ENCODE data around the gene GIMD1.
A peak's percentile ranks its signal among the peaks of the same experiment; 100 is the strongest.
"Not testable (repeated sequence)": the region's sequence is repeated elsewhere in the genome, so short reads cannot be mapped to it uniquely, and the experiment has no call there.

Gene GIMD1

GRCh38 chr4:106337916-106338315 lies 30.7 kb downstream of the GIMD1 start:
- DNase-seq (ENCODE audit: extremely low read depth, low read depth), result no peak
- no peak for TF ChIP-seq CTCF (IDR thresholded peaks at IDR 0.05; ENCODE audit: low read depth, low read length)

DNA sequence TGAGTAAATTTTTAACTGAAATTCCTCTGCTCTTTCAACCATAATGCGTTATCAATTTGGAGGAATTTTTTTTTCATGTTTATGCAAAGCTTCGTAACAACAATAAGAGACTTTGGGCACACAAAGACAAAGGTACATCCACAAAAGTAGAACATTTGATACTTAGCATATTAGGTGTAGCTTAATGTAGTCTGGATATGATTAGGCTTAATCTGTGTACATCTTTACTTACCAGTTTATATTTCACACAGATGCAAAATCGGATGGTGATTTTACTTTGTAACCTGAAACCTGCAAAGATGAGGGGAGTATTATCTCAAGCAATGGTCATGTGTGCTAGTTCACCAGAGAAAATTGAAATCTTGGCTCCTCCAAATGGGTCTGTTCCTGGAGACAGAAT lies 32.0 kb downstream of the GIMD1 start:
- TF ChIP-seq CTCF (IDR thresholded peaks at IDR 0.05; ENCODE audit: low read depth, low read length), result no peak
- DNase-seq (ENCODE audit: extremely low read depth, low read depth), result no peak

DNA sequence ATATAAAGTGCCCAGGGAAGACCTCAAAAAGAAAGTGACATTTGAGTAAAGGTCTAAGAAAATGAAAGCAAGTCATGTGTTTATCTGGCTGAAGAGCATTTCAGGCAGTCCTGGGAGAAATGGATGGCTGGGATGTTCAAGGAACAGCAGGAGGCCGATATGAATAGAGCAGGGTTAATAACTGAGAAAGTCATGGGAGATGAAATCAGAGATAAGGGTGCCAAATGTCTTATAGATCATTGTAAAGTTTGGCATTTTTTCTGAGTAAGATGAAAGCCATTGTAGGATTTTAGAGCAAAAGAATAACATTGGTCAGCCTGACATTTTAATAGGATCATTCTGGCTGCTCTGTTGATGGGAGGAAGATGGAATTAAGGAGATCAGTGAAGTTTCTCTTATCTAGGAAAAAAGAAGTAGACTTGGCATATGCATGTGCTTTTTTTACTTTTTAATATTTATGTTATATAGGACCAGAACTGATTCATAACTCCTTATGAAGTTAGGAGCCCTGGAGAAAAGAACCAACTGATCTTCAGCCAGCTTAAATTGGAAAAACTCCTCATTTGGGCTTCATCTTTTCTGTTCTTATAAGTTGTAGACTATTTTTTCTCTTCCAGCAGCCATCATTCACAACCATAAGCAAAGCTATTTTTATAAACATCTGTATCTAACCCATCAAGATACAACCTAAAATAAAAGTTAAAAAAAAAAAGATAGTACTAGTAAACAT lies 33.7 kb downstream of the GIMD1 start:
- DNase-seq (ENCODE audit: extremely low read depth, low read depth), result no peak
- no peak for TF ChIP-seq CTCF (IDR thresholded peaks at IDR 0.05; ENCODE audit: low read depth, low read length)

DNA sequence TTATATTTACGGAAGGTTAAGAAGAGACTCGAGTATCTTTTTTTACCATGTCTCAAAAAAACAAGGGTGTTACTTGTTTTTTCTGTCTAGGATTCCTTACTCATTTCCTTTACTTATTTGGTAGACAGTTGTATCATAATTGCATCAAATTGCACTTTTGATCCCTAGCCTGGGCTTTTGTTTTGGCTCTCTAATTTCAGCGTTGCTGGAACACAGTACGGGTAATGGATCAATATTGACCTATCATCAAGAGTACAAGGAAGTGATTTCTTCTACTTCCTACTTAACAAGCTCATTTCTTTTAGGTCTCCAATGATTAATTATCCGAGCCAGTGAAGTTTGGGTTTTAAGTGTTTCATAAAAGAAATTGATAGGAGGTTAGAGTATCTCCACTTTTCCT lies 35.4 kb downstream of the GIMD1 start:
- DNase-seq (ENCODE audit: extremely low read depth, low read depth), result no peak
- TF ChIP-seq CTCF (IDR thresholded peaks at IDR 0.05; ENCODE audit: low read depth, low read length), result no peak

DNA sequence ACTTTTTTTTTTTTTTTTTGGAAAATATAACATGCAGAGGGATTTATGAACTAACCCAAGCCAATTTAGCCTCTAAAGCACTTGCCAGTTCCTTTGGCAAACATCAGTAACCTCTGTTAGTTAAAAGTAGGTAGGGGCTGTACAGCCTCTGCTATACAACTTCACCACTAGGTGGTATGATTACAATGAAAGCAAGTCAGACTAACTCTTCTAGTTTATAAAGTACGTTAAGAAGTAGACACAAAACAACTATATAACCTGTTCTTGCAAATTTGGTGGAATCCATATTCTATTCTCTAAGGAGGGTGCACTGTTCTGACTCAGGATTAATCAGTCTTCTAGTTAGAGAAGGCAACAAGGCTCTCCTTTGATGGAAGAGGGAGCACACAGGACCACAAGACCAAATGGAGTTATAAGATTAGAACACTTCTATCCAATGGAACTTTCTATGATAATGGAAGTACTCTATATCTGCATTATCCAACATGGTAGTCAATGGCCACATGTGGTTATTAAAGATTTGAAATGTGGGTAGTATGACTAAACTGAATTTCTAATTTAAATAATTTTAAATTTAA lies 39.4 kb downstream of the GIMD1 start:
- peak; percentile 79 for TF ChIP-seq CTCF (IDR thresholded peaks at IDR 0.05; ENCODE audit: low read depth, low read length)
- no peak for DNase-seq (ENCODE audit: extremely low read depth, low read depth)

DNA sequence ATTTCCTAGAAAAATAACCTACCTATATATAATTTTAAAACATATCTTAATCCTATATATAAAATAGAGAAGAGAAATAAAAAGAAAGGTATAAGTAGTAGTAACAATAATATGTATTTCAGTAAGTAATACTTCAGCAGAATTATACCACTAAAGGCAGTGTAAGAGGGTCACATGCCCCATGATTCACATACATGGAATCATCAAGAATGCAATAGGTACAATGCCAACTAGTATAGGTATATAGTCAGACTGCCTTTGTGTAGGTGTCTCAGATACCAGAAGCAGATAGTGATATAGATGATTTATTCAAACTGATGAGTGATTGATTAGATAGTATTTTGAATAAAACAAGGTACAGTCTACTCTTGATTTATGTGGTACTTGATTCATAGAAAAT lies 42.8 kb downstream of the GIMD1 start:
- no peak for DNase-seq (ENCODE audit: extremely low read depth, low read depth)
- no peak for TF ChIP-seq CTCF (IDR thresholded peaks at IDR 0.05; ENCODE audit: low read depth, low read length)

DNA sequence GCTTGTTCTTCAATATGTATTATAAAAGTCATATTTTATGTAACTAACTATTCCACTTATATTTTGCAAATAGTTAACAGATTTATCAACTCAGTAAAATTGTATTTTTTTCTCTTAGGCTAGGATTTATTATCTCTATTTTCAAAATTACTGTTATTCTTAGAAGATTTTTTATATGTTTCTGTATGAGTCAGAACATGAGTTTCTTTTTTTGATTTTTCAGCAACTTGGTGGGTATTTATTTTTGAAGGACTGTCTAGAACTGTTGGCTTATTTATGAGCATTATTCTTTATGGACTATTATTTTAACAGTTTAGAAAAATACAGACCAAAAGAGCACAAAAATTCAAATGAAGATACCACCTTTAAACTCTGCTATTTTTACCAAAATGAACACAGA lies 45.5 kb downstream of the GIMD1 start:
- DNase-seq (ENCODE audit: extremely low read depth, low read depth), result no peak
- no peak for TF ChIP-seq CTCF (IDR thresholded peaks at IDR 0.05; ENCODE audit: low read depth, low read length)

DNA sequence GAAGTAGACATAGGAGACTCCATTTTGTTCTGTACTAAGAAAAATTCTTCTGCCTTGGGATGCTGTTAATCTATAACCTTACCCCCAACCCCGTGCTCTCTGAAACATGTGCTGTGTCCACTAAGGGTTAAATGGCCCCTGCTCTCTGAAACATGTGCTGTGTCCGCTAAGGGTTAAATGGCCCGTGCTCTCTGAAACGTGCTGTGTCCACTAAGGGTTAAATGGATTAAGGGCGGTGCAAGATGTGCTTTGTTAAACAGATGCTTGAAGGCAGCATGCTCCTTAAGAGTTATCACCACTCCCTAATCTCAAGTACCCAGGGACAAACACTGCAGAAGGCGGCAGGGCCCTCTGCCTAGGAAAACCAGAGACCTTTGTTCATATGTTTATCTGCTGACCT lies 46.8 kb downstream of the GIMD1 start:
- not testable (repeated sequence) for DNase-seq (ENCODE audit: extremely low read depth, low read depth)

DNA sequence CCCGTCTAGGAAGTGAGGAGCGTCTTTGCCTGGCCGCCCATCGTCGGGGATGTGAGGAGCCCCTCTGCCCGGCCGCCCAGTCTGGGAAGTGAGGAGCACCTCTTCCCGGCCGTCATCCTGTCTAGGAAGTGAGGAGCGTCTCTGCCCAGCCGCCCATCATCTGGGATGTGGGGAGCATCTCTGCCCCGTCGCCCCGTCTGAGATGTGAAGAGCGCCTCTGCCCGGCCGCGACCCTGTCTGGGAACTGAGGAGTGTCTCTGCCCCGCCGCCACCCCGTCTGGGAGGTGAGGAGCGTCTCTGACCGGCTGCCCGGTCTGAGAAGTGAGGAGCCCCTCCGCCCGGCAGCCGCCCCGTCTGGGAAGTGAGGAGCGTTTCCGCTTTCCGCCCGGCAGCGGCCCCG lies 47.4 kb downstream of the GIMD1 start:
- DNase-seq (ENCODE audit: extremely low read depth, low read depth), result not testable (repeated sequence)
